Breast epithelium (tissue), 4 donors: Measurements from ENCODE around the gene RPL28. TPM values are rescaled to one million over a fixed set of nuclear protein-coding genes. Genes with fewer than 3 reads are reported as not detected.

Experiments
- DNase-seq, 2 donors: peaks; one replicate each; pipeline ENCODE4 v3.0.0-alpha.2; 2019; ENCODE audit warnings: low spot score in 2 of 2
- H3K27ac ChIP-seq, 2 donors: fragments of 200-600 bp; sonication (generic) in 1 of 2; one replicate each; pipeline ENCODE4 v1.5.1; 2016 to 2019; ENCODE audit warnings: mild to moderate bottlenecking in 1 of 2
- H3K27me3 ChIP-seq, 2 donors: fragments of 200-600 bp; sonication (generic) in 1 of 2; one replicate each; pipeline versions ENCODE4 v1.5.1 to v1.6.0; 2017 to 2019; ENCODE audit warnings: control low read depth in 1 of 2, mild to moderate bottlenecking in 1 of 2
- H3K36me3 ChIP-seq: fragments of 200-600 bp; one replicate; pipeline ENCODE4 v1.5.1; 2019
- H3K4me1 ChIP-seq, 2 donors: fragments of 200-600 bp; sonication (generic); one replicate each; pipeline ENCODE4 v1.5.1; 2016 to 2019; ENCODE audit warnings: control low read depth in 1 of 2
- H3K4me3 ChIP-seq, 3 donors: fragments of 200-600 bp; sonication (generic); 1 replicate in 2 of 3; 2 replicates in 1 of 3; pipeline ENCODE4 v1.5.1; 2016 to 2019; ENCODE audit warnings: mild to moderate bottlenecking in 3 of 3, moderate library complexity in 2 of 3
- H3K9me3 ChIP-seq, 2 donors: fragments of 200-600 bp; sonication (generic) in 1 of 2; one replicate each; pipeline ENCODE4 v1.5.1; 2016 to 2019; ENCODE audit warnings: control low read depth in 1 of 2
- POLR2A ChIP-seq: fragments of 450-650 bp; IDR thresholded peaks from one replicate; pipeline ENCODE4 v1.6.1; 2016; ENCODE audit warnings: antibody characterized with exemption, mild to moderate bottlenecking, moderate library complexity
- POLR2AphosphoS5 ChIP-seq, 3 donors: sonication (generic); formaldehyde crosslinking; IDR thresholded peaks; one replicate each; pipeline ENCODE4 v1.6.1; 2017; ENCODE audit warnings: antibody characterized with exemption in 3 of 3
- intact Hi-C: fragments of 100-400 bp; cut with DNase I; formaldehyde crosslinking; loops from one replicate; pipeline ENCODE4 v1.15.1; 2023; ENCODE audit warnings: low total_unique reads
- total RNA-seq, 3 donors: library from RNA; depleted of rRNA; stranded (reverse); fragments of >200 nt; gene quantifications; one replicate each; pipeline ENCODE4 v1.1.0, GENCODE V29; 2016
- TF ChIP-seq, protein P1 (sequence below), 3 donors: fragments of 450-650 bp; IDR thresholded peaks; one replicate each; pipeline ENCODE4 v1.5.1; 2016 to 2017; ENCODE audit warnings: antibody characterized with exemption in 3 of 3, mild to moderate bottlenecking in 3 of 3, moderate library complexity in 3 of 3

The RPL28 gene
- total RNA-seq, 3 donors from 2014 or later = 462 to 673 (median 471) TPM

- Histone ChIP-seq H3K27ac (no peak overlapping the region), H3K27me3 (peaks cover 16 to 38% of the 10 kb centered on the region in 2 donors), H3K4me1 (peaks cover 4 to 6% of the 10 kb centered on the region in 2 donors), H3K36me3 (no peaks in the 10 kb centered on the region), H3K4me3 (no peak overlapping the region), H3K9me3 (no peaks in the 10 kb centered on the region)
- DNase-seq = no peak
- intact Hi-C loops = no loop called here
- TF ChIP-seq POLR2A = no peak
- TF ChIP-seq POLR2AphosphoS5 (IDR thresholded peaks at IDR 0.05) = no peak
- TF ChIP-seq, protein P1, sequence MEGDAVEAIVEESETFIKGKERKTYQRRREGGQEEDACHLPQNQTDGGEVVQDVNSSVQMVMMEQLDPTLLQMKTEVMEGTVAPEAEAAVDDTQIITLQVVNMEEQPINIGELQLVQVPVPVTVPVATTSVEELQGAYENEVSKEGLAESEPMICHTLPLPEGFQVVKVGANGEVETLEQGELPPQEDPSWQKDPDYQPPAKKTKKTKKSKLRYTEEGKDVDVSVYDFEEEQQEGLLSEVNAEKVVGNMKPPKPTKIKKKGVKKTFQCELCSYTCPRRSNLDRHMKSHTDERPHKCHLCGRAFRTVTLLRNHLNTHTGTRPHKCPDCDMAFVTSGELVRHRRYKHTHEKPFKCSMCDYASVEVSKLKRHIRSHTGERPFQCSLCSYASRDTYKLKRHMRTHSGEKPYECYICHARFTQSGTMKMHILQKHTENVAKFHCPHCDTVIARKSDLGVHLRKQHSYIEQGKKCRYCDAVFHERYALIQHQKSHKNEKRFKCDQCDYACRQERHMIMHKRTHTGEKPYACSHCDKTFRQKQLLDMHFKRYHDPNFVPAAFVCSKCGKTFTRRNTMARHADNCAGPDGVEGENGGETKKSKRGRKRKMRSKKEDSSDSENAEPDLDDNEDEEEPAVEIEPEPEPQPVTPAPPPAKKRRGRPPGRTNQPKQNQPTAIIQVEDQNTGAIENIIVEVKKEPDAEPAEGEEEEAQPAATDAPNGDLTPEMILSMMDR (IDR thresholded peaks at IDR 0.05) = no peak
These were observed 18.9 kb upstream of the RPL28 start for GRCh38 chr19:55366790-55367189.

GRCh38 chr19:55368106-55368505 lies 17.6 kb upstream of the RPL28 start:
- H3K4me1 ChIP-seq = peaks cover 4 to 6% of the 10 kb centered on the region in 2 donors
- peaks cover 16 to 51% of the 10 kb centered on the region in 2 donors for H3K27me3 ChIP-seq
- no peak for DNase-seq
- H3K4me3 ChIP-seq = no peak overlapping the region
- H3K27ac ChIP-seq = no peak overlapping the region
- no peaks in the 10 kb centered on the region for H3K36me3 ChIP-seq
- H3K9me3 ChIP-seq = no peaks in the 10 kb centered on the region
- intact Hi-C loops = no loop called here
- TF ChIP-seq POLR2AphosphoS5 (IDR thresholded peaks at IDR 0.05) (no peak), POLR2A (no peak)
- TF ChIP-seq, protein P1 (IDR thresholded peaks at IDR 0.05) = no peak

GRCh38 chr19:55368701-55369563 lies 16.8 kb upstream of the RPL28 start:
- DNase-seq = no peak
- intact Hi-C loops = no loop called here
- peak overlapping the region in 2 of 3 donors; percentile 45 to 64 for H3K4me3 ChIP-seq
- TF ChIP-seq POLR2A (no peak), POLR2AphosphoS5 (IDR thresholded peaks at IDR 0.05) (no peak)
- TF ChIP-seq, protein P1 (IDR thresholded peaks at IDR 0.05) = no peak
- H3K4me1 ChIP-seq = peaks cover 4 to 6% of the 10 kb centered on the region in 2 donors
- H3K9me3 ChIP-seq = no peaks in the 10 kb centered on the region
- H3K27ac ChIP-seq = peak overlapping the region in 1 of 2 donors; percentile 2
- H3K36me3 ChIP-seq = no peaks in the 10 kb centered on the region
- H3K27me3 ChIP-seq = peaks cover 16 to 59% of the 10 kb centered on the region in 2 donors

DNA sequence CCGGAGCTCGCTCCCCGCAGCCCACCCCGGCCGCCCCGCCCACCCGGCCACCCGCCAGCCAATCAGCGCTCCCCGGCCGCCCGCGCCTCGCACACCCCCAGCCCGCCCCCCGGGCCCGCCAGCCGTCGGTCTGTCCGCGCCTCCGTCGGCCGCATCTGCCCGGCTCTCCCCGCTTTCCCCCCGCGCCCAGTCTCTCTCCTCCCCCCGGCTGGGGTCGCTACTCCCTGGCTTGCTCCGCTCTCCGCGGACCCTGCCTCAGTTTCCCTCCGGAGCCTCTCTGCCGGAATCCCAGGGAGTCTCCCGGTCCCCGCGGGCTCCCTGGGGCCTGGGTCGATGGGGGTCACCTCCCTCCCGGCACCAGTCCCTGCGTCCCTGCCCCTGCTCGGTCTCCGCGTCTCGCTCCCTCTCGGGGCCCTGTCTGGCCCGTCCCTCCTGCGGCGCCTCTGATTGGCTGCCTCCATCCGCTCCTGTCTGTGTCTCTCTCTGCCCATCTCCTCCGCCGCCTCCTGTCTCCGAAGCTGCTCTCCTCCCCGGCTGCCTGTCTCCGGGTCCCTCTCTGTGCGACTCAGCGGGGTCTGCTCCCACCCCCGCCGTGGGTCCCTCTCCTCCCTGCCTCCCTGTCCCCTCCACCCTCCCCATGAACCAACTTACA lies 16.0 kb upstream of the RPL28 start:
- no peaks in the 10 kb centered on the region for H3K9me3 ChIP-seq
- intact Hi-C loops = no loop called here
- no peak for DNase-seq
- H3K4me3 ChIP-seq = peak overlapping the region; percentile 9 to 64 (median 45)
- H3K27me3 ChIP-seq = peaks cover 16 to 62% of the 10 kb centered on the region in 2 donors
- TF ChIP-seq POLR2AphosphoS5 (IDR thresholded peaks at IDR 0.05) = no peak
- TF ChIP-seq POLR2A = no peak
- TF ChIP-seq, protein P1 (IDR thresholded peaks at IDR 0.05) = no peak
- peak overlapping the region in 1 of 2 donors; percentile 2 for H3K27ac ChIP-seq
- no peaks in the 10 kb centered on the region for H3K36me3 ChIP-seq
- H3K4me1 ChIP-seq = peaks cover 4 to 6% of the 10 kb centered on the region in 2 donors
